IPS-20b (cell line): ENCODE measurements around the gene PXDN.
"Not testable (repeated sequence)": the region's sequence is repeated elsewhere in the genome, so short reads cannot be mapped to it uniquely, and the experiment has no call there.

Source experiments
- H3K27ac ChIP-seq: one replicate; pipeline ENCODE4 v1.5.1; 2013; ENCODE audit warnings: low read length
- H3K27me3 ChIP-seq: 2 replicates; pipeline ENCODE4 v1.6.1; 2013; ENCODE audit warnings: mild to moderate bottlenecking, low read length, inconsistent platforms; ENCODE audit not compliant: insufficient read depth
- H3K36me3 ChIP-seq: 2 replicates; pipeline ENCODE4 v1.6.1; 2013; ENCODE audit warnings: low read depth, mild to moderate bottlenecking, inconsistent platforms, low read length, moderate library complexity; ENCODE audit not compliant: insufficient read depth
- H3K4me1 ChIP-seq: 2 replicates; pipeline ENCODE4 v1.6.1; 2013; ENCODE audit warnings: mild to moderate bottlenecking, control low read depth, inconsistent platforms, low read length, moderate library complexity; ENCODE audit not compliant: insufficient read depth
- H3K4me3 ChIP-seq: 2 replicates; pipeline ENCODE4 v1.5.1; 2013; ENCODE audit warnings: mild to moderate bottlenecking, low read length, inconsistent platforms
- H3K9ac ChIP-seq: 2 replicates; pipeline ENCODE4 v1.6.1; 2013; ENCODE audit warnings: low read depth, mild to moderate bottlenecking, inconsistent platforms, low read length, moderate library complexity
- H3K9me3 ChIP-seq: 2 replicates; pipeline ENCODE4 v1.6.1; 2013; ENCODE audit warnings: mild to moderate bottlenecking, low read depth, low read length, inconsistent platforms; ENCODE audit not compliant: insufficient read depth

The PXDN gene

DNA sequence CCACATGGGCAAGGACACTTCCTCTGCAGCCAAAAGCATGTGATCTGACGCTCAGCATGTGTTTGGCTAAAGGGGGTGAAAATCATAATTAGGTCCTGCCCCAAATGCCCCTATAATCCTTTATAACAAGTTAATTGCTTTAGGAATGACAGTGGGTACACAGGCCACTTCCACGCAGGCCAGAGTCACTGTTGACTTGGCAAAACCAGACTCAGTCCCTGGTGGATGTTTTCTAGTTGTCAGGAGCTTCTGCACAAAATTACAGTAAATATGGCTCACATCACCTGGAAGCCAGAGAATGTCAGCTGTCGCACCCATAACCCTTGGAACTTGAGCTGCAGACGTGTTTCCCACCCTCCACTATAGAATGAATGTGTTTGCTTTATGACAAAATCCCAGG is 13.3 kb upstream of the PXDN start:
- H3K4me3 ChIP-seq = no peak overlapping the region
- no peak overlapping the region for H3K9ac ChIP-seq
- H3K9me3 ChIP-seq = peaks cover 12% of the 10 kb centered on the region
- no peak overlapping the region for H3K27ac ChIP-seq
- H3K27me3 ChIP-seq = no peaks in the 10 kb centered on the region
- H3K4me1 ChIP-seq = no peaks in the 10 kb centered on the region
- no peaks in the 10 kb centered on the region for H3K36me3 ChIP-seq

DNA sequence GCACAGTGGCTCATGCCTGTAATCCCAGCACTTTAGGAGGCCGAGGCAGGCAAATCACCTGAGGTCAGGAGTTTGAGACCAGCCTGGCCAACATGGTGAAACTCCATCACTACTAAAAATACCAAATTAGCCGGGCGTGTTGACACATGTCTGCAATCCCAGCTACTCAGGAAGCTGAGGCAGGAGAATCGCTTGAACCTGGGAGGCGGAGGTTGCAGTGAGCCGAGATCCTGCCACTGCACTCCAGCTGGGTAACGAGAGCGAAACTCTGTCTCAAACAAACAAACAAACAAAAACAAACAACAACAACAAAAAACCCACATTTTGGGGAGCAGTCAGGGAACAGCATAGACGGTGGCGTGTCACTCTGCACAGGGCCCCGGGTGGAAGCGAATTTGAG is 12.8 kb upstream of the PXDN start:
- peaks cover 12% of the 10 kb centered on the region for H3K9me3 ChIP-seq
- H3K36me3 ChIP-seq, H3K4me3 ChIP-seq, H3K27me3 ChIP-seq, H3K4me1 ChIP-seq, H3K27ac ChIP-seq, H3K9ac ChIP-seq: not testable (repeated sequence)

DNA sequence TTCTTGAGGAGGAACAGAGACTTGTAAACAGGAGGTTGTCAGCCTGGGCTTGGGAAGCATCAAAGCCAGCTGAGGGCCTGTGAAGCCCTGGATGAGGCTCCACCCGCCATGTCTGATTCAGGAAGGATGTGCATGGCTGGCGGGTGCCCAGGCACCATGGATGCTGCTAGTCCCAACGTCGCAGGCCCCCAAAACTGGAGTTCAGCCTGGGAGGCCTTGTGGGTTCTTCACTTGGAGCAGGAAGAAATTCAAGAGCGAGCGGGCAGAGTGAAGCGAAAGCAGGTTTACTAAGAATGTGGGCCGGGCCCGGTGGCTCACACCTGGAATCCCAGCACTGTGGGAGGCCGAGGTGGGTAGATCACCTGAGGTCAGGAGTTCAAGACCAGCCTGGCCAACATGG is 12.1 kb upstream of the PXDN start:
- Histone ChIP-seq H3K4me3 (no peak overlapping the region), H3K9ac (no peak overlapping the region), H3K36me3 (no peaks in the 10 kb centered on the region), H3K4me1 (no peaks in the 10 kb centered on the region), H3K9me3 (peaks cover 12% of the 10 kb centered on the region), H3K27ac (no peak overlapping the region), H3K27me3 (no peaks in the 10 kb centered on the region)

GRCh38 chr2:1755436-1756191 is 11.3 kb upstream of the PXDN start:
- no peaks in the 10 kb centered on the region for H3K27me3 ChIP-seq
- no peaks in the 10 kb centered on the region for H3K36me3 ChIP-seq
- no peak overlapping the region for H3K27ac ChIP-seq
- no peak overlapping the region for H3K4me3 ChIP-seq
- H3K9ac ChIP-seq = no peak overlapping the region
- peaks cover 12% of the 10 kb centered on the region for H3K9me3 ChIP-seq
- H3K4me1 ChIP-seq = no peaks in the 10 kb centered on the region

DNA sequence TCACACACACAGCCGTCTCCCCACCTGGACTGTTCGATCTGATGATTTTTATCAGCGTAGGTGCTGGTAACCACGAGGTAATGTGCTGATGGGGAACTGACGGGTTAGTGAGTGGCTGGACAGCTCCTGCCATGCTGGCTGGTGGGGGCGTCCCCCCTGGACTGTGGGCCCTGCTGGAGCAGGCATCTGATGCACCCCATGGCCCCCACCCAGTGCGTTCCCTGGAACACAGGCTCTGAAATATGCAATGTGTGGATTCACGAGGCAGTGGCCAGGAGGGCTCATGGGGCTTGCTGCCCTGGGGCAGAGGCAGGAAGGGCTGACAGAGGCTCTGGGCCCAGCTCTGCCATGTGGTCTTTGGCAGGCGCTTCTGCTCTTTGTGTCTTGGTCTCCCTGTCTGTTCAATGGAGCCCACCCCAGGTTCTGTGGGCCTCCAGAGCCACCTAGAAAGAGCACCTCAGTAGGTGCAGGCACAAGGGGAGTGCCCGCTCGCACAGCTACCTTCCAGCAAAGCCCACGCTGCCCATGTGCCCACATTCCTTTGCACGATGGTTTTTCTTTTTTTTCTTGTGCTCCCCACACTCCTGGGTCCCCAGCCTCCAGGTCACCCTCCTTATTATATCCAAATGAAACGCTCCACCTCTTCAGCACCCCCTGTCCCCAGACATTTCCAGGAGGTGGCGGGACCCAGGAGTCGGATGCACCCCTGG is 10.3 kb upstream of the PXDN start:
- peaks cover 12% of the 10 kb centered on the region for H3K9me3 ChIP-seq
- H3K27ac ChIP-seq = no peak overlapping the region
- no peaks in the 10 kb centered on the region for H3K36me3 ChIP-seq
- no peak overlapping the region for H3K4me3 ChIP-seq
- no peaks in the 10 kb centered on the region for H3K4me1 ChIP-seq
- no peak overlapping the region for H3K9ac ChIP-seq
- H3K27me3 ChIP-seq = no peaks in the 10 kb centered on the region

DNA sequence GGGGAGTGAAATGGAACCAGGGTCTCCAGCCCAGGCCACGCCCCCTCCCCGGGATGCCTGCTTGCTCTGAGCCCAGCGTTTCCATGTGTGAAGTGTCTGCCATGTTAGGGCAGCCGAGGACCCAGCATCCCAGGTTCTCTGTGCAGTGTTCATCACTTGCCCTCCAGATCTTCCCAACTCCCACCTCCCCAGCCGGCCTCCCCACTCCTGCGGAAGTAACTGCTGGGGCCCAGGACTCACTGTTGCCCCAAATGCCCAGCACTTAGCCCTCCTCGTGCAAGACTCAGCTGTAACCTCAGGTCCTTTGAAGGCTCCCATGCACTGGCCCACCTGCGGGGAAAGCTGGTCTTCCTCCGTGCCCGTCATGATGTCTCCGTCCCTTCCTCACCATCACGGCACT is 9.7 kb upstream of the PXDN start:
- no peak overlapping the region for H3K9ac ChIP-seq
- H3K27ac ChIP-seq = no peak overlapping the region
- H3K27me3 ChIP-seq = peaks cover 3% of the 10 kb centered on the region; the same call in 1 of the 2 replicates
- H3K4me1 ChIP-seq = no peaks in the 10 kb centered on the region
- H3K4me3 ChIP-seq = no peak overlapping the region
- no peaks in the 10 kb centered on the region for H3K36me3 ChIP-seq
- peaks cover 12% of the 10 kb centered on the region for H3K9me3 ChIP-seq

GRCh38 chr2:1752751-1753150 is 8.4 kb upstream of the PXDN start:
- Histone ChIP-seq H3K27me3 (peaks cover 16% of the 10 kb centered on the region), H3K4me3 (no peak overlapping the region), H3K4me1 (no peaks in the 10 kb centered on the region), H3K9me3 (peaks cover 12% of the 10 kb centered on the region), H3K36me3 (no peaks in the 10 kb centered on the region), H3K9ac (no peak overlapping the region), H3K27ac (no peak overlapping the region)

DNA sequence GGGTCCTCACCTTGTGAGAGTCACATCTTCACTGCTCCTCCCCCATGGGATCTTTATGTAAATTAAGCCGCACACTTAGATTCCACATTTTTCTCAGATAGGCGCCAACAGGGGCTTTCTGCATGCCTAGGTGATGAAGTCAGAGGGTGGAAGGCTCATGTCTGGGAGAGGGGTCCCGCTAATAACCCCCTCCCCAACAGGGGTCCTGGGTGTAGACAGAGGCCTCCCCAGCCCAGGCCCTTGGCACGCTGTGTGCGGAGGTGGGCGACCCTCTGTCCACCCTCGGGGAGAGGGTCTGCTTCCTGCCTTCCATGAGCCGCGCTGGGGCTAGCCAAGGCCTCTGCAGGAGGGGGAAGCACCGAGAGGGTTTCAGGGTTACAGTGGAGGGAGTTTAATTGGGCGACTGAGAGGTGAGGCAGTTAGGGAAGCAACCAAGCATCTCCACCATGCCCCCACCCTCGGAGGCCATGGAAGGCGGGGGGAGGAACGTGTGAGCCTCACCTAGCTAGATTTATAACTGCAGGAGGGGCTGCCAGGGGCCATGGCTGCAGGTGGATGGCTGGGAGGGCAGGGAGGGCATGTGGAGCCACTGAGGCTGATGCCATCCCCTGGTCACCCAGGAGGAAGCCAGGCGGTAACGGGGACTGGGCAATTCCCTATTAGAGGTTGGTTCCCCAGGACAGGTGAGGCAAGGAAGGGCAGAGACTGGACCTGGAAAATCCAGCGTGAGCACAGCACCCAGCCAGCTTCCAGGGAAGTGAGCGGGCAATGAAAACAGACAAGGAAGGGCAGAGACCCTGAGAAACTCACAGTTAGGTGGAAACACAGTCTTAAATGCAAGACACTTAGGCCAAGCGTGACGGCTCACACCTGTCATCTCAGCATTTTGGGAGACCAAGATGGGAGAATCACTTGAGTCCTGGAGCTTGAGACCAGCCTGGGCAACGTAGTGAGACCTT is 7.7 kb upstream of the PXDN start:
- H3K4me3 ChIP-seq = no peak overlapping the region
- H3K4me1 ChIP-seq = no peaks in the 10 kb centered on the region

DNA sequence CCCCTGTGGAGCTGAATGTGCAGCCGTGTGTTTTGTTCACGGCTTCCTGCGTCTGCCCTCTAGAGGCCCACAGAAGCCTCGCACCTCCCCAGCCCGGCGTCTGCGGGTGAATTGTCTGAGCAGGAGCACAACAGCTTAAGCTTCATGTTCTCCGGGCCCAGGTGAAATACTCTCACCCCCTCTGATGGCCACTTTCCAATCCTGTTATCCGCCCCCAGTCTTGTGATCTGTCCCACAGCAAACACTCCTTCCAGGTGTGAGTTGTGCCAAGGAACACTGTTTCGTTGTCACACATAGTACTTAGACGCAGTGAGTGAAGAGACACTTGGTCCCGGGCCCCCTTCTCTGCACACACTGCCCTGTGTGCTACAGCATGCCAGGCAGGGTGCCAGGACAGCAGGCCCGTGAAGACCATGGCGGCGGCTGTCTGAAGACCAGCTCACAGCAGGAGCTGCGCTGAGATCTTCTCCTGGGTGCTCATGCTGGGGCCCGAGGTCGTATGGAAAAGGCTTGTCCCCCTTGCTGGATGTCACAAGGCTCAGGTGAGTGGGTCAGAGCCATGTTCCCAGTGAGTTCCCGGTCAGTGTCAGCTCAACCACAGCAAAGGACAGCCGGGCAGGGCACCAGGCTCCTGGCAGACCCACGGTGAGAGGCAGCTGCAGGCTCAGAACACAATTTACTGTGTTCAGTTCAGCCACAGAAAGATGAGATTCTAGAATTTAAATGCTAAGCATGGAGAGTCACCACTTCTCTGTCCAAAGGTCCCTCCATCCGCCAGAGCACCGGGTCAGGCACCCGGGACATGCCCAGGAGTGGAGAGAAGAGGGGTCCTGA is 6.8 kb upstream of the PXDN start:
- H3K9me3 ChIP-seq = peaks cover 12% of the 10 kb centered on the region
- H3K9ac ChIP-seq = no peak overlapping the region
- no peak overlapping the region for H3K4me3 ChIP-seq
- no peaks in the 10 kb centered on the region for H3K36me3 ChIP-seq
- H3K27me3 ChIP-seq = peaks cover 30% of the 10 kb centered on the region
- H3K27ac ChIP-seq = no peak overlapping the region
- H3K4me1 ChIP-seq = no peaks in the 10 kb centered on the region

More for the DNA sequence above, 7.7 kb upstream of the PXDN start:
- no peaks in the 10 kb centered on the region for H3K36me3 ChIP-seq
- H3K27ac ChIP-seq = no peak overlapping the region
- peaks cover 12% of the 10 kb centered on the region for H3K9me3 ChIP-seq
- peaks cover 23% of the 10 kb centered on the region for H3K27me3 ChIP-seq
- H3K9ac ChIP-seq = no peak overlapping the region

DNA sequence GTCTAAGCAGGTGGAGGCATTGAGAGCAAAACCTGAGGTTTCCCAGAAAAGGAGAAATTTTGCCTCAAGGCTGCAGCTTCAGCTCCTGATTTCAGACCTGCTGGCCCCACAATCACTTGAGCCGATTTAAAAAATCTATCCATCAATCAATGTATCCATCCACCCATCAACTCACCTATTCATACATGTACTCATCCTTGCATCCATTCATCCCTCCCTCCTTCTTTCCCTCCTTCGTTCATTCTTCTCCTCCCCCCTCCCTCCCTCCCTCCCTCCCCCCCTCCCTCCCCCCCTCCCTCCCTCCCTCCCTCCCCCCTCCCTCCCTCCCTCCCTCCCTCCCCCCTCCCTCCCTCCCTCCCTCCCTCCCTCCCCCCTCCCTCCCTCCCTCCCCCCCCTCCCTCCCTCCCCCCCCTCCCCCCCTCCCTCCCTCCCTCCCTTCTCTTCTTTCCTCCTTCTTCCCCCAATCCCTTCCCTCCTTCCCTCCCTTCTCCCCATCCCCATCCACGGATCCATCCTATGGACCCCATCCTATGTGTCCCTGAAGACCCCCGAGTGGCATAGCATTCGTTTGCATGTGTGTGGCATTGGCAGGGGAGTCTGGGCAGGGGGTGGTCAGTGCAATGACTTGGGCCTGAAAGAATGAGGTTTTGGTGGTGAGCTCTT is 6.1 kb upstream of the PXDN start:
- Histone ChIP-seq H3K9ac (no peak overlapping the region), H3K27ac (no peak overlapping the region), H3K36me3 (no peaks in the 10 kb centered on the region), H3K9me3 (peaks cover 12% of the 10 kb centered on the region), H3K4me3 (no peak overlapping the region), H3K27me3 (peaks cover 38% of the 10 kb centered on the region), H3K4me1 (no peaks in the 10 kb centered on the region)
